Measurements from ENCODE around the gene DPF3. TPM values are rescaled to one million over a fixed set of nuclear protein-coding genes. Genes with fewer than 3 reads are reported as not detected.

DPF3 gene
- total RNA-seq, 3 donors from 2014 or later, result 0.32 to 2.8 (median 1.3) TPM

DNA sequence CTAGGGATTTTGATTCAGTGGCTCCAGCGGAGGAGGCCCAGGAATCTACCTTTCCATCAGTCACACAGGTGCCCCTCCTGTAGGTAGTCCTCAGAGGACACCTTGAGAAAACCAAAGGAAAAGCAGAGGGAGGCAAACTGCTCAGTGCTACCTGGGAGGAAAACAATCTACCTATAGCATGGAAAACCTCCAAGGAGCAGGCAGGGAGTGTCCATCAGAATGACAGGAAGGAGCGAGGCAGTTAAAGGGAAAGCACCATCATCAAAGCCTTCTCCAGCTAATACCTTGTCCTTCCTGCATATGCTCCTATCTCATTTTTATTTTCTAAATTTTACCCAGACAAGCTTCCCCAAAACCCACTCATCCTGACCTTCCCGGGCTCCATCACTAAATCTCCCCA is 25.4 kb downstream of the DPF3 start:
- H3K4me3 ChIP-seq, result no peak overlapping the region
- no peaks in the 10 kb centered on the region for H3K4me1 ChIP-seq
- H3K27ac ChIP-seq, result no peak overlapping the region
- intact Hi-C loops (cut with DNase I; ENCODE audit: low total_unique reads), result no loop called here
- no peaks in the 10 kb centered on the region for H3K36me3 ChIP-seq
- no peak for DNase-seq (ENCODE audit: low spot score in 2 of 2)
- H3K9me3 ChIP-seq, result peaks cover 0 to 5% of the 10 kb centered on the region in 2 donors
- TF ChIP-seq POLR2A (IDR thresholded peaks at IDR 0.05), result no peak
- no peak for TF ChIP-seq POLR2AphosphoS5 (IDR thresholded peaks at IDR 0.05)
- TF ChIP-seq, protein P1, sequence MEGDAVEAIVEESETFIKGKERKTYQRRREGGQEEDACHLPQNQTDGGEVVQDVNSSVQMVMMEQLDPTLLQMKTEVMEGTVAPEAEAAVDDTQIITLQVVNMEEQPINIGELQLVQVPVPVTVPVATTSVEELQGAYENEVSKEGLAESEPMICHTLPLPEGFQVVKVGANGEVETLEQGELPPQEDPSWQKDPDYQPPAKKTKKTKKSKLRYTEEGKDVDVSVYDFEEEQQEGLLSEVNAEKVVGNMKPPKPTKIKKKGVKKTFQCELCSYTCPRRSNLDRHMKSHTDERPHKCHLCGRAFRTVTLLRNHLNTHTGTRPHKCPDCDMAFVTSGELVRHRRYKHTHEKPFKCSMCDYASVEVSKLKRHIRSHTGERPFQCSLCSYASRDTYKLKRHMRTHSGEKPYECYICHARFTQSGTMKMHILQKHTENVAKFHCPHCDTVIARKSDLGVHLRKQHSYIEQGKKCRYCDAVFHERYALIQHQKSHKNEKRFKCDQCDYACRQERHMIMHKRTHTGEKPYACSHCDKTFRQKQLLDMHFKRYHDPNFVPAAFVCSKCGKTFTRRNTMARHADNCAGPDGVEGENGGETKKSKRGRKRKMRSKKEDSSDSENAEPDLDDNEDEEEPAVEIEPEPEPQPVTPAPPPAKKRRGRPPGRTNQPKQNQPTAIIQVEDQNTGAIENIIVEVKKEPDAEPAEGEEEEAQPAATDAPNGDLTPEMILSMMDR (IDR thresholded peaks at IDR 0.05), result no peak
- H3K27me3 ChIP-seq, result no peaks in the 10 kb centered on the region

DNA sequence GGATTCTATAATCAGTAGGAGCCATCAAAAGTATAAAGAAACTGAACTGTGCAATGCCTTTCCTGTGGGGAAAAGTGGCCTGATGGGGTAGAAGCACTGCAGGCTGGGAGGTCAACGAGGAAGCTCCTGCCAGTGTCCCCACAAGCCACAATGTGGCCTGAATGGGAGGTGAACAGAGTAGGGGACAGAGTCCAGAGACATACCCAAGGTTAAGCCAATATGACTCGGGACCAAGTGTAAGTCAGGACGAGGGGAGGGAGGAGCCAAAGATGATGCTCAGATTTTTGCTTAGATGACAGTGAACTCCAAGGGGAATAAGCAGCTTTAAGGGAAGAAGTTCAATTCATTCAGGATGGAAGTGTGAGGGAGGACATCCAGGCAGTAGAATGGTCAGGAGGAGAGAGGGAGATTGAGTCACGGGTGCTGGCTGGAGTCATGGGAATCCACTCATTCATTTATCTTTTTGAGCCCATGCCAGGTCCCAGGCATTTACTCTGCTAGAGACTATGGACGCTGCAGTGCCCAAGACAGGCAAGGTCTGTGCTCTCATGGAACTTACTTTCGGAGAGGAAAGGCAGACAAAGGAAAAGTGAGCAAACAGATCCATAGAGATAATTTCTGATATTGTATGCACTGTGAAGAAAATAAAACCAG is 29.1 kb downstream of the DPF3 start:
- TF ChIP-seq POLR2A (IDR thresholded peaks at IDR 0.05) (no peak), POLR2AphosphoS5 (IDR thresholded peaks at IDR 0.05) (no peak)
- TF ChIP-seq, protein P1 (IDR thresholded peaks at IDR 0.05), result no peak

DNA sequence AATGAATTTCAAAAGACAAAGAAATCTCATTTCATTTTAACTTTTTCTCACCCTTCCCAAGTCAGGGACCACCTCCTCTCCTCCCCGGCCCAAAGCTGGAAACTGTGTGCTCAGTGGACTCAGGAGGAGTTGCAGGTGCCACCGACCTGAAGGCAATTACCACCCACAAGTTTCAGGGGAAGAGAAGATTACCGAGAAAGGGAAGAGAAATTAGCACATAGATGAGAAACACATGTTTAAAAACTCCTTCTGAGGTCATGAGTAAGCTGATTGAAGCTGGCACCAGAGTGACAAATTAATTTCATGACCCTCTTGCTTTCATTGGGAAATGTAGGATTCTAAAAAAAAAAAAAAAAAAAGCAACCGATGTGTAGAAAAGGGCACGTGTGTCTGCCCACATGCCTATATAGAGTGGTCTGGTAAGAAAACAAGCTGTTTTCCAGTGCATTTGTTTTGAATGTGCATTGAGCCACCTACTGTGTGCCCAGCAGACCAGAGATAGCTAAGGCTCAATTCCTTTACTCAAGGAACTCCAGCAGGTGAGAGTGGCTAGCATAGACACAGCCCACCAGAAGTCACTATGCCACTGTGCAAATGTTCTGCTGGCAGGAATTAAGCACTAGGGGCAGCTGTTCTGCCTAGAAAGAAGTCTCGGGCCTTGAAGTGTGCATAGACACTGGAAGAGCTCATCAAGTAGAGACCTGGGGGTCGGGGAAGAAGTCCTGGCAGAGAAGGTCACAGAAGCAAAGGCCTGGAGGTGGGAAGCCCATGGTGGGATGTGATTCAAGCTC is 30.5 kb downstream of the DPF3 start:
- no peak for TF ChIP-seq POLR2AphosphoS5 (IDR thresholded peaks at IDR 0.05)
- TF ChIP-seq POLR2A (IDR thresholded peaks at IDR 0.05), result no peak
- TF ChIP-seq, protein P1 (IDR thresholded peaks at IDR 0.05), result no peak
- no peaks in the 10 kb centered on the region for H3K9me3 ChIP-seq
- intact Hi-C loops (cut with DNase I; ENCODE audit: low total_unique reads), result loop anchor here (5.0 kb wide), 2 partner anchors 451 to 816 kb away; no protein-coding TSS in a partner anchor

More for the DNA sequence above, 29.1 kb downstream of the DPF3 start:
- no peaks in the 10 kb centered on the region for H3K4me1 ChIP-seq
- H3K36me3 ChIP-seq, result no peaks in the 10 kb centered on the region
- H3K4me3 ChIP-seq, result no peak overlapping the region
- H3K9me3 ChIP-seq, result no peaks in the 10 kb centered on the region
- DNase-seq (ENCODE audit: low spot score in 2 of 2), result no peak
- H3K27ac ChIP-seq, result no peak overlapping the region
- intact Hi-C loops (cut with DNase I; ENCODE audit: low total_unique reads), result loop anchor here (5.0 kb wide), 2 partner anchors 453 to 818 kb away; no protein-coding TSS in a partner anchor
- H3K27me3 ChIP-seq, result no peaks in the 10 kb centered on the region

GRCh38 chr14:72856530-72857266 is 37.2 kb downstream of the DPF3 start:
- no peak overlapping the region for H3K27ac ChIP-seq
- intact Hi-C loops (cut with DNase I; ENCODE audit: low total_unique reads), result no loop called here
- TF ChIP-seq, protein P1 (IDR thresholded peaks at IDR 0.05), result no peak
- TF ChIP-seq POLR2AphosphoS5 (IDR thresholded peaks at IDR 0.05), result no peak
- TF ChIP-seq POLR2A (IDR thresholded peaks at IDR 0.05), result no peak
- no peaks in the 10 kb centered on the region for H3K9me3 ChIP-seq
- no peaks in the 10 kb centered on the region for H3K4me1 ChIP-seq
- no peak for DNase-seq (ENCODE audit: low spot score in 2 of 2)
- H3K27me3 ChIP-seq, result no peaks in the 10 kb centered on the region
- no peak overlapping the region for H3K4me3 ChIP-seq
- H3K36me3 ChIP-seq, result no peaks in the 10 kb centered on the region

More for the DNA sequence above, 30.5 kb downstream of the DPF3 start:
- no peak overlapping the region for H3K4me3 ChIP-seq
- no peaks in the 10 kb centered on the region for H3K36me3 ChIP-seq
- no peaks in the 10 kb centered on the region for H3K27me3 ChIP-seq
- H3K27ac ChIP-seq, result no peak overlapping the region
- no peak for DNase-seq (ENCODE audit: low spot score in 2 of 2)
- no peaks in the 10 kb centered on the region for H3K4me1 ChIP-seq
